ENCODE results near the gene NINJ2.
"Not testable (repeated sequence)": the region's sequence is repeated elsewhere in the genome, so short reads cannot be mapped to it uniquely, and the experiment has no call there.

- not testable (repeated sequence) for TF ChIP-seq POLR2A (IDR thresholded peaks at IDR 0.05; ENCODE audit: extremely low read depth, insufficient read length)
- TF ChIP-seq, protein P1, sequence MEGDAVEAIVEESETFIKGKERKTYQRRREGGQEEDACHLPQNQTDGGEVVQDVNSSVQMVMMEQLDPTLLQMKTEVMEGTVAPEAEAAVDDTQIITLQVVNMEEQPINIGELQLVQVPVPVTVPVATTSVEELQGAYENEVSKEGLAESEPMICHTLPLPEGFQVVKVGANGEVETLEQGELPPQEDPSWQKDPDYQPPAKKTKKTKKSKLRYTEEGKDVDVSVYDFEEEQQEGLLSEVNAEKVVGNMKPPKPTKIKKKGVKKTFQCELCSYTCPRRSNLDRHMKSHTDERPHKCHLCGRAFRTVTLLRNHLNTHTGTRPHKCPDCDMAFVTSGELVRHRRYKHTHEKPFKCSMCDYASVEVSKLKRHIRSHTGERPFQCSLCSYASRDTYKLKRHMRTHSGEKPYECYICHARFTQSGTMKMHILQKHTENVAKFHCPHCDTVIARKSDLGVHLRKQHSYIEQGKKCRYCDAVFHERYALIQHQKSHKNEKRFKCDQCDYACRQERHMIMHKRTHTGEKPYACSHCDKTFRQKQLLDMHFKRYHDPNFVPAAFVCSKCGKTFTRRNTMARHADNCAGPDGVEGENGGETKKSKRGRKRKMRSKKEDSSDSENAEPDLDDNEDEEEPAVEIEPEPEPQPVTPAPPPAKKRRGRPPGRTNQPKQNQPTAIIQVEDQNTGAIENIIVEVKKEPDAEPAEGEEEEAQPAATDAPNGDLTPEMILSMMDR (IDR thresholded peaks at IDR 0.05; ENCODE audit: low read depth, low read length) = not testable (repeated sequence)
Measured at GRCh38 chr12:698222-698621, 35.0 kb upstream of the NINJ2 start.
